AML-193 (cell line): ENCODE results near the gene LRRTM3.

Experiments
- DNase-seq, 2 experiments: peaks; one replicate each; lab custom pipeline; 2025; lab: John Stamatoyannopoulos, UW

Gene LRRTM3

GRCh38 chr10:67022099-67022498, 96.3 kb downstream of the LRRTM3 start:
- DNase-seq = no peak

DNA sequence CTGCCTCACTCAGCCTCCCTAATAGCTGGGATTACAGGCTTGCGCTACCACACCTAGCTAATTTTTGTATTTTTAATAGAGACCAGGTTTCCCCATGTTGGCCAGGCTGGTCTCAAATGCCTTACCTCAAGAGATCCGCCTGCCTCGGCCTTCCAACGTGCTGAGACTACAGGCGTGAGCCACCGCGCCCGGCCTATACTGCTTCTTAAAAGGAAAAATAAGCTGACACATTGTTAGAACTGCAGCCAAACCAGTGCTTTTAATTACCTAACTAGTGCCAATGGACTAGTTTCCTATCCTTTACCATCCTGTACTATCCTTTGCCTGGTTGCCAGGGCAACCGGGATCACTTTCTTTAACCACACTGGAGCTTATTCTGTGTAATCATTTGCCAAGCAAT, 108.0 kb downstream of the LRRTM3 start:
- DNase-seq = no peak

- no peak for DNase-seq
Measured at GRCh38 chr10:67036808-67037207, 111.0 kb downstream of the LRRTM3 start.

- no peak for DNase-seq
Measured at GRCh38 chr10:67043041-67043440, 117.2 kb downstream of the LRRTM3 start.

- no peak for DNase-seq
Measured at GRCh38 chr10:67045404-67045803, 119.6 kb downstream of the LRRTM3 start.

- DNase-seq = no peak
Measured at GRCh38 chr10:67046507-67046906, 120.7 kb downstream of the LRRTM3 start.

DNA sequence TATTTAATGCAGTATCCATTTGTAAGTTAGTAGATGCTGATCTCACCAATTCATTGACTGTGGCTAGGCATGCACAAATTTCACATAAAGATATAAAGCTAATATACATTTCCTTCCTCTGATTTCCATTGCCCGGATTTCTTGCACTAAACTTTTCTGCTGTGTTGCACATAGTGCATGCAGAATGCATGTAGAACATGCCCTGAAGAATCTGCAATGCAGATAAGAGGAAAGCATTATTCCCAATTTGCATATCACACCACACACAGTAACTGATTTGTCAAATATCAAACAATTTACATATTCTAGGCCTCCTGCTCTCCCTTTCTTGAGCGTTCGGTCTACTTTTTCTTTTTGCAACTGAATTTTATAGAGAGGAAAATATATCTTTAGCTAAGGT, 124.2 kb downstream of the LRRTM3 start:
- no peak for DNase-seq

GRCh38 chr10:67050415-67050814, 124.6 kb downstream of the LRRTM3 start:
- no peak for DNase-seq

DNA sequence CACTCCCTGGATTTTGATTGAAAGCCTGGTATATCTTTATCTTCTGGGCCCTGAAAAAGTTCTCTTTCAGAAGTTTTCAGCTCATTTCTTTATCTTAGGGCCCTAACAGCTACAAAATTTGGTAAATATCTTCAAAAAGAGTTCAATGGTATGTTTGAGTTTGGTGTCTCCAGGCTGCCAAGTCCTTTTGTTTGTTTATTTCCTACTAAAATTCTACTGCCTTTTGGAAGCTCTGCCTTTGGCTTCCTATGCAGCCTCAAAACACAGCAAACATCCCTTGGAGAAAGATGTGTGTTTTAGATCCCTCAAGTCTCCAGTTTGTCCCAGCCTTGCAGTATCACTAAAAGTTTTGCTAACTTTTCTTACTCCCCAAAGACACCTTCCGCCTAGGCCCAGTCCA, 146.8 kb downstream of the LRRTM3 start:
- no peak for DNase-seq

DNA sequence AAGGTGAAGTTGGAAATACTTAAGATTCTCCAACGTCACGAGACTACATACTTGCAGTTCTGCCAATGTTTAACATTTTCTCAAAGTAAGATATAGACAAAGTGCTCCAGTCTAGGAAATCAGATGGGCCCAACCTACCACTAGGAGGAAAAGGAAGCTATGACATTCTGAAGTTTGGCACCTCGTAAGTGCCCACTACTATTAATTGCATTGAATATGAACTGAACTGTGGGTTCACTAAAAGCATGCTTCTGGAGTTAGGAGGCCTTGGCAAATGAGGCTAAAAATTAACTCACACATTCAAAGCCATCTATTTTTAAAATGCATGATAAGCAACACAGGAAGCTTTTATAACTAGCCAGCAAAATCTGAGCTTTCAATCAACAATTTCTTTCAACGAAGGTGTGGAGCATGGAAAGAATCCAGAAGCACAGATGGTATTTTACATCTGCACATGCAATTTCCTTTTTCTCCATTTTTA, 149.7 kb downstream of the LRRTM3 start:
- no peak for DNase-seq

DNA sequence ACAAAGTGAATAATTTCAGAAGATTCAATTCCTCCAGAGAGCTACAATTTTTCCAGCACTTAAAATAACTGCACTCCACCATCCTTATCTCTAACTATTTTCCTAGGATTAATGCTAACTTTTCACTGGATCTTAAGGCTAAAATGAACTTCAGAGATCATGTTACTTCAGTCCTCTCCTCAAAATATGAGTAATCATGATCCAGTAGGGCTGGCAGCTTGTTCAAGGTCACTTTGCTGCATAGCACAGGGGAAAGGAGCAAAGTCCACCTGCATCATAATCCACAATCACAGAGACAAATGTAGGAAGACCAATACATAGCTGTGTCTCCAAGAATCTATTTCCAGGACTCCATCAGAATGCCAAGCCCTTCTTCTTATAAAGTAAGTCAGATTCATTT, 150.3 kb downstream of the LRRTM3 start:
- DNase-seq = no peak

GRCh38 chr10:67077376-67077775, 151.5 kb downstream of the LRRTM3 start:
- DNase-seq = no peak

DNA sequence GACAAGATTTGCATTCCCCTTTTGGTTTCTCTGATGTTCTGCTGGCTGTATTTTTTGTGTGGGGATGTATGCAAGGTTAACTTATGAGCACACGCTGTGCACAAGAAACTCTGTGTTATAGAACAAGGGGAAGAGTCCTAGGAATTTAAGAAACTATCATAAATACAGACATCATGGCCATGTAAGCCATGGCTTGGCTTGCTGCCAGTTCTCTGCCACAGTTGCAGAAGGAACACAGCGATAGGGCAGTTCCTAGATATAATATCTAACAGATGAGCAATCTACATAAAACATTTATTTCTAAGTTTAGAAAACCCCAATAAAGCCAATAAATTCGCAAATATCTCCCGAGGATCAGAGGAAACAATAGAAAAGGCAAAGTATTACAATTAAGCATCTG, 153.3 kb downstream of the LRRTM3 start:
- no peak for DNase-seq

GRCh38 chr10:67086327-67087134, 160.7 kb downstream of the LRRTM3 start:
- DNase-seq = no peak

- no peak for DNase-seq
Measured at GRCh38 chr10:67087135-67087425, 161.2 kb downstream of the LRRTM3 start.

DNA sequence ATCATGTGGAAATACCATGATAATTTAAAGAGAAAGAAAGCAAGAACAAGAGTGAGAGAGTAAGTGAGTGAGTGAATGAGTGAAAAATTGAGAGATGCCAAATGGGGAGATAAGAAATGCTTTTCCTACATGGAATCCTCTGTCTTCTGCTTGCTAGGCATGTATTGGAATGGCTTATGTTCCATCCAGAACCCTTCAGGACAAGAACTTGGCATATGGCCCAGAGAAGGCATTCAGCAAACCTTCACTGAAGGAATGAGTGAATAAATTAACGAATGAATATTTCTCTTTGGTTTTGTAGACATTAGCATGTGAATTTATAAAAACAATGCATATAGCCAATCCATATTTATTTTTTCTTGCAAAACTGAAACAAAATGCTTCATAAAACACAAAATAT, 162.2 kb downstream of the LRRTM3 start:
- DNase-seq = no peak

DNA sequence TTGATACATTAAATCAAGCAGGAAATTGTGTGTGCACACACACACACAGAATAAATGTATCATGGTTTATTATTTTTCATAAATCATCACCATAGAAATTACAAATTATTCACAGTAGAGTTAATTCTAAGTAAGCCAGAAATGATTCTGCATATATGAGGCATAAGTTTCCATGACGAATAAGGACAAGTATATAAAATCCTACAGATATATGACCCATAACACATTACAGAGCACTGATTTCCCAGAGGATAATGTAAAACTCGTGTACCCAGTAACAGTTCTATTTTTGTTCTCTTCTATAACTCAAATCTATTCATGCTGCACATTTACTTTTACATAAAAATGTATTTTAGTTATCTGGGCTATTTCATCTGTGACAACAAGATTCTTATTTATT, 169.7 kb downstream of the LRRTM3 start:
- DNase-seq = no peak

DNA sequence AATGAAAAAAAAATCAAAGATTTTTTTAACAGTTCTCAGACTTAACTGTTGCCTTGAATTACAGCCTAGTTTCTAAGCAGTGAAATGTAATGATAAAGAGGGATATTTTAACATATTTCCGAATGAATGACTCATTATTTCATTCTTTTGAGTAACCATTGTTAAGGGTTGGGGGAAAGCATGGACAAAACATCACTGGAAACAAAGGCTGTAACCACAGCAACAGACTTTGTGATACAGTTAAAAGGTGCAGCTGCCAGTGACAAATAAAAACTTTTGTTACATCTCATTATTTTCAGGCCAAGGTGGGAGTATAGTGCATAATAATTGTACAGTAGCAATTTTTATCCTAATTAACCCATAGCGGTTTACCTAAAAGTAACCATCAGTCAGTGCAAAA, 172.6 kb downstream of the LRRTM3 start:
- DNase-seq = no peak

DNA sequence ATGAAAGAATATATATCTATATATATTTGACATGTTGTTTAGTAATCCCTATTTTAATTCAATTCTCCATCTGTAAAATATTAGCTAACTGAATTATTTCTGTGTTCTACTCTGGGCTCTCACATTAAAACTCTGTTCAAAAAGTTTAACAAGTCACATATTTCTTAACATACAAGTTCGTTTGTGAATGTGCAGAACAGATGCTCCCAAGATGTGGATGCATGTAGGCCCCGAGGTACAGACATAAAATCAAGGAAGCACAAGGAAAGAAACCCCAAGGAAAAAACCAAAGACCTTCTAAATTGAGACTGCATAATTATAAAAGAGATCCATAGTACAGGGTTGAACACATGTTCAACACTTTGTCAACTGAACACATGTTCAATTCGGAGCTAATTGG, 175.1 kb downstream of the LRRTM3 start:
- DNase-seq = no peak

DNA sequence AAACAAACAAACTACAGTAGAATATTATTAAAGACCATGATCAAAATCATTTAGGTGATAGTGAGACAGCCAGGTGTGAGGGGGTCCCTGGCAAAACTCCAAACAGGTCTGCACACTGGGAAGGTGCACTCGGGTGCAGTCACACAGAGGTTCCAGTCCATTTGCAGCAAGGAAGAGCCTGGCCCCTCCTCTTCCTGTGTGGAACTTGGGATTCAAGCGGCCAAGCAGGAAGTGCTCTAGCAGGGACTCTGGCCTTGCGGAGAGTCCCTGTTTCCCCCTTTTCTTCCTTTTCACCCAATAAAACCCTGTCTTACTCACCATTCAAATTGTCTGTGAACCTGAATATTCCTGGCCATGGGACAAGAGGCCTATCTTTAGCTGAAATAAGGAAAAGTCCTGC, 181.8 kb downstream of the LRRTM3 start:
- DNase-seq = no peak

GRCh38 chr10:67110286-67110685, 184.4 kb downstream of the LRRTM3 start:
- no peak for DNase-seq

- DNase-seq = no peak
Measured at GRCh38 chr10:67112765-67113164, 186.9 kb downstream of the LRRTM3 start.

GRCh38 chr10:67114945-67115344, 189.1 kb downstream of the LRRTM3 start:
- DNase-seq = no peak

GRCh38 chr10:67115972-67116371, 190.1 kb downstream of the LRRTM3 start:
- DNase-seq = no peak
